Measurements from ENCODE around the gene SYPL1.

- TF ChIP-seq, protein P1, sequence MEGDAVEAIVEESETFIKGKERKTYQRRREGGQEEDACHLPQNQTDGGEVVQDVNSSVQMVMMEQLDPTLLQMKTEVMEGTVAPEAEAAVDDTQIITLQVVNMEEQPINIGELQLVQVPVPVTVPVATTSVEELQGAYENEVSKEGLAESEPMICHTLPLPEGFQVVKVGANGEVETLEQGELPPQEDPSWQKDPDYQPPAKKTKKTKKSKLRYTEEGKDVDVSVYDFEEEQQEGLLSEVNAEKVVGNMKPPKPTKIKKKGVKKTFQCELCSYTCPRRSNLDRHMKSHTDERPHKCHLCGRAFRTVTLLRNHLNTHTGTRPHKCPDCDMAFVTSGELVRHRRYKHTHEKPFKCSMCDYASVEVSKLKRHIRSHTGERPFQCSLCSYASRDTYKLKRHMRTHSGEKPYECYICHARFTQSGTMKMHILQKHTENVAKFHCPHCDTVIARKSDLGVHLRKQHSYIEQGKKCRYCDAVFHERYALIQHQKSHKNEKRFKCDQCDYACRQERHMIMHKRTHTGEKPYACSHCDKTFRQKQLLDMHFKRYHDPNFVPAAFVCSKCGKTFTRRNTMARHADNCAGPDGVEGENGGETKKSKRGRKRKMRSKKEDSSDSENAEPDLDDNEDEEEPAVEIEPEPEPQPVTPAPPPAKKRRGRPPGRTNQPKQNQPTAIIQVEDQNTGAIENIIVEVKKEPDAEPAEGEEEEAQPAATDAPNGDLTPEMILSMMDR (IDR thresholded peaks at IDR 0.05) = no peak
- TF ChIP-seq POLR2AphosphoS5 (IDR thresholded peaks at IDR 0.05; ENCODE audit: low read depth, low read length) (no peak), REST (IDR thresholded peaks at IDR 0.05; ENCODE audit: insufficient read depth in 1 of 2, low read depth in 2 of 2, low read length in 1 of 2) (no peak)
These were observed 16.7 kb upstream of the SYPL1 start for GRCh38 chr7:106128836-106129235.

Data from Panc1 (cell line).